ENCODE results near the gene TMEM190. TPM values are rescaled to one million over a fixed set of nuclear protein-coding genes. Genes with fewer than 3 reads are reported as not detected.

The TMEM190 gene
- total and polyA plus RNA-seq, 2 of the 8 experiments (the other 6 are each of a cell fraction or from before 2014, with no cell fraction given), result 1.6 TPM; not detected in 1

GRCh38 chr19:55407800-55408532 lies 31.3 kb downstream of the TMEM190 start (continued):
- no peak for TF ChIP-seq BRCA1 (IDR thresholded peaks at IDR 0.05; ENCODE audit: low read depth, low read length)
- TF ChIP-seq HDAC2 (IDR thresholded peaks at IDR 0.05; ENCODE audit: borderline replicate concordance in 1 of 2, low read depth in 2 of 2, low read length in 2 of 2), result 0 out of 4 replicates have a peak, but pooled peaks have one; percentile 24 to 32
- TF ChIP-seq SIX5 (IDR thresholded peaks at IDR 0.05; ENCODE audit: low read depth, low read length), result no peak
- peak; percentile 91 for TF ChIP-seq USF2 (IDR thresholded peaks at IDR 0.05; ENCODE audit: low read length)
- peak; percentile 19 for TF ChIP-seq NANOG (IDR thresholded peaks at IDR 0.05; ENCODE audit: insufficient read depth, low read depth, low read length, poor library complexity, severe bottlenecking)
- TF ChIP-seq CHD2 (IDR thresholded peaks at IDR 0.05; ENCODE audit: low read length), result peak; percentile 76
